Thoracic aorta (tissue), 2 donors: ENCODE results near the gene KCNIP1. TPM values are rescaled to one million over a fixed set of nuclear protein-coding genes. Genes with fewer than 3 reads are reported as not detected.

Experiments used
- ATAC-seq: fragments of 150-250 bp; one replicate; pipeline ENCODE4 v1.8.0; 2017; ENCODE audit warnings: low read depth; ENCODE audit not compliant: insufficient number of reproducible peaks, low FRiP score
- DNase-seq: peaks from one replicate; pipeline ENCODE4 v3.0.0-alpha.2; 2020; ENCODE audit warnings: low spot score
- H3K27ac ChIP-seq, 2 donors: fragments of 200-600 bp; sonication (generic); 1 replicate in 1 of 2; 2 replicates in 1 of 2; pipeline ENCODE4 v1.5.1; 2016; ENCODE audit warnings: mild to moderate bottlenecking in 2 of 2, moderate library complexity in 2 of 2
- H3K27me3 ChIP-seq: fragments of 200-600 bp; sonication (generic); replicated peaks from 2 replicates; pipeline ENCODE4 v1.6.0; 2016; ENCODE audit warnings: mild to moderate bottlenecking; ENCODE audit not compliant: insufficient read depth
- H3K36me3 ChIP-seq: fragments of 200-600 bp; sonication (generic); one replicate; pipeline ENCODE4 v1.5.1; 2016
- H3K4me1 ChIP-seq, 2 donors: fragments of 200-600 bp; sonication (generic); 1 replicate in 1 of 2; 2 replicates in 1 of 2; pipeline versions ENCODE4 v1.5.1 to v1.6.0; 2016; ENCODE audit warnings: low read depth in 2 of 2, mild to moderate bottlenecking in 1 of 2; ENCODE audit not compliant: control insufficient read depth in 1 of 2
- H3K4me3 ChIP-seq: fragments of 200-600 bp; sonication (generic); 2 replicates; pipeline ENCODE4 v1.5.1; 2016; ENCODE audit warnings: mild to moderate bottlenecking
- H3K9me3 ChIP-seq: fragments of 200-600 bp; sonication (generic); 2 replicates; pipeline ENCODE4 v1.5.1; 2016
- total RNA-seq, 2 donors: library from RNA; depleted of rRNA; stranded (reverse); fragments of >200 nt; gene quantifications; one replicate each; pipeline versions ENCODE4 v1.1.0 to v1.2.3, GENCODE V29; 2016
- TF ChIP-seq, protein P1 (sequence below): fragments of 200-600 bp; sonication (generic); IDR thresholded peaks from one replicate; pipeline ENCODE4 v1.5.1; 2019; ENCODE audit warnings: antibody characterized with exemption

Gene KCNIP1
- total RNA-seq, 2 donors from 2014 or later, result not detected

DNA sequence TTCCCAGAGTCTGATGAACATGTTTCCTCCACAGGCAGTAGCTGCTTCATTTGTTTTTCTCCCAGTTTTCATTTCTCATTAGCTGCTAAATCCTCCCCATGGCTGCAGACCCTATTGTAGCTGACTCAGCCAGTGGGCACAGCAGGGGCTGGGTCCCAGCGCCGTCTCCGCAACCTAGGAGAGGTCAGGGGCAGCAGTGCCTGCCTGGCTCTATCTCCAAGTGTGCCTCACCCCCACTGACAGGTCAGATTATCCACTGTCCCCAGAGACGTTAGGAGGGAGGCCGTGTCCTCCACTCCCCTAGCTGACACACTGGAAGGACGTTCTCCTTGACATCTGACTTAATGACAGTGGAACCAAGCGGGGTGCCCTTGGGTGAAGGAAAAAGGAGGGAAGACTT, 31.1 kb downstream of the KCNIP1 start:
- H3K4me1 ChIP-seq, result no peaks in the 10 kb centered on the region
- no peak overlapping the region for H3K27ac ChIP-seq
- no peaks in the 10 kb centered on the region for H3K27me3 ChIP-seq
- DNase-seq (no peak), ATAC-seq (no peak)
- TF ChIP-seq, protein P1, sequence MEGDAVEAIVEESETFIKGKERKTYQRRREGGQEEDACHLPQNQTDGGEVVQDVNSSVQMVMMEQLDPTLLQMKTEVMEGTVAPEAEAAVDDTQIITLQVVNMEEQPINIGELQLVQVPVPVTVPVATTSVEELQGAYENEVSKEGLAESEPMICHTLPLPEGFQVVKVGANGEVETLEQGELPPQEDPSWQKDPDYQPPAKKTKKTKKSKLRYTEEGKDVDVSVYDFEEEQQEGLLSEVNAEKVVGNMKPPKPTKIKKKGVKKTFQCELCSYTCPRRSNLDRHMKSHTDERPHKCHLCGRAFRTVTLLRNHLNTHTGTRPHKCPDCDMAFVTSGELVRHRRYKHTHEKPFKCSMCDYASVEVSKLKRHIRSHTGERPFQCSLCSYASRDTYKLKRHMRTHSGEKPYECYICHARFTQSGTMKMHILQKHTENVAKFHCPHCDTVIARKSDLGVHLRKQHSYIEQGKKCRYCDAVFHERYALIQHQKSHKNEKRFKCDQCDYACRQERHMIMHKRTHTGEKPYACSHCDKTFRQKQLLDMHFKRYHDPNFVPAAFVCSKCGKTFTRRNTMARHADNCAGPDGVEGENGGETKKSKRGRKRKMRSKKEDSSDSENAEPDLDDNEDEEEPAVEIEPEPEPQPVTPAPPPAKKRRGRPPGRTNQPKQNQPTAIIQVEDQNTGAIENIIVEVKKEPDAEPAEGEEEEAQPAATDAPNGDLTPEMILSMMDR, result no peak
- no peaks in the 10 kb centered on the region for H3K36me3 ChIP-seq
- no peaks in the 10 kb centered on the region for H3K9me3 ChIP-seq
- H3K4me3 ChIP-seq, result no peak overlapping the region

DNA sequence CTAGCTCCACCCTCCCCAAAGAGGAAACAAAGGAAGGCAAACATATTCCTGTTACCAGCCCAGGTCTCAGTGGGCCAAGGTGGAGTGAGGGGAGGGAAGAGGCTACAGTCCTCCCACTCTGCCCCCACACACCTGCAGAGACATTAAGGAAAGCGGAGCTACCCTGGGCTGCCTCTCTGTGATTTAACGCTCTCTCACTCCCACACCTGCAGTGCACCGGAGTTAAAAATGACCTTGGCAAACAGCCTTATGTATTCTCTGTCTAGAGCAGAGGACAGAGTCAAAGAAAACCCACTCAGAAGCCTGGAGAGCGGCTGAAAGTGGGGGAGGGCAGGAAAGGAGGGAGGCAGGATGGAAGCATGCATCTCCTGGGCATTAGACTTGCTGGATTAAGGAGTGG, 32.7 kb downstream of the KCNIP1 start:
- Histone ChIP-seq H3K4me3 (no peak overlapping the region), H3K36me3 (no peaks in the 10 kb centered on the region), H3K9me3 (no peaks in the 10 kb centered on the region), H3K27me3 (no peaks in the 10 kb centered on the region), H3K27ac (no peak overlapping the region), H3K4me1 (no peaks in the 10 kb centered on the region)
- ATAC-seq (no peak), DNase-seq (no peak)
- TF ChIP-seq, protein P1, result no peak

DNA sequence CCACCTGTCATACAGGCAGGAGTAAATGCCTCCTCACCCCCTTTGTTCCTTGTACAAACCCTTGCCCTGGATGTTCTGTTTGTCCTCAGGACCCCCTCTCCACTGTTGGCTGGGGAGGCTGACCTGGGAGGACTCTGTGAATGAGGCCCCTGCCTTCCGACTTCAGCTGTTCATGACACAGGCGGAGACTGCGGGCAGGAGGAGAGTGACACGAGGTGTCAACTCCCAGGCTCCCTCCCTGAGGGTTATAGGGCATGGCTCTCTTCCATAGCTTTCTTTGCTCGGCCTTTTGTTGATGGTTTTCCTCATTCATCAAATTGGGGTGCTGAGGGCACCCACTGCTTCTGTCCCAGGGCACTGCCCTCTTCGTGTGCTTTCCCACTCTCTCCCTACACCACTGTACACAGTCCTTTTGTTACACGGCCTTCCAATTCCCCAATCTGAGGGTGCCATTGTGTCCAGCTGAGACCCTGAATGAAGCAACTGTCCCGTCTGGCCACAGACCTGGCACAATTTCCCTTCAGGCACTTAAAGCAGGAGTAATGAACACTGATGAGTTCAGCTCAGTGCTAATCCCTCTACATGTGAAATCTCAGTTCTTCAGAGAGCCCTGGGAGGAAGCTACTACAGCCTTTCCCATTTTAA, 33.8 kb downstream of the KCNIP1 start:
- DNase-seq (no peak), ATAC-seq (no peak)
- Histone ChIP-seq H3K4me1 (no peaks in the 10 kb centered on the region), H3K36me3 (no peaks in the 10 kb centered on the region), H3K9me3 (no peaks in the 10 kb centered on the region), H3K27me3 (no peaks in the 10 kb centered on the region), H3K4me3 (no peak overlapping the region), H3K27ac (no peak overlapping the region)
- TF ChIP-seq, protein P1, result no peak

DNA sequence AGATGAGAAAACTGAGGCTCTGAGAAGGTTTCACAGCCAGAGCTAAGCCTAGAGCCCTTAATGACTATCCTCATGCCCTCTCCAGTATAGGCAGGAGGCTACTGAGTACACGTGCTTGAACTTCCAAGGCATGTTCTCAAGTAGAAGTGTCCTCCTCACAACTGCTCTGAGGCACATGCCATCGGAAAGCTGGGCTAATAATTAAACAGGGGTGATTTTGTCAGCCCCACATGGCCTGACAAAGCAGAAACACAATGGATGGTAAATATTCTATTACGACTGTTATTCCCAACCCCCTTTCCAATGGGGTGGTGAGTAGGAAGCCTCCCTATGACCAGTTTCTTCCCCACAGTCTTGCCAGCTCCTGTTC, 34.3 kb downstream of the KCNIP1 start:
- no peaks in the 10 kb centered on the region for H3K4me1 ChIP-seq
- no peaks in the 10 kb centered on the region for H3K36me3 ChIP-seq
- H3K4me3 ChIP-seq, result no peak overlapping the region
- TF ChIP-seq, protein P1, result no peak
- no peak for DNase-seq
- no peaks in the 10 kb centered on the region for H3K9me3 ChIP-seq
- H3K27ac ChIP-seq, result no peak overlapping the region
- ATAC-seq, result no peak
- H3K27me3 ChIP-seq, result no peaks in the 10 kb centered on the region

DNA sequence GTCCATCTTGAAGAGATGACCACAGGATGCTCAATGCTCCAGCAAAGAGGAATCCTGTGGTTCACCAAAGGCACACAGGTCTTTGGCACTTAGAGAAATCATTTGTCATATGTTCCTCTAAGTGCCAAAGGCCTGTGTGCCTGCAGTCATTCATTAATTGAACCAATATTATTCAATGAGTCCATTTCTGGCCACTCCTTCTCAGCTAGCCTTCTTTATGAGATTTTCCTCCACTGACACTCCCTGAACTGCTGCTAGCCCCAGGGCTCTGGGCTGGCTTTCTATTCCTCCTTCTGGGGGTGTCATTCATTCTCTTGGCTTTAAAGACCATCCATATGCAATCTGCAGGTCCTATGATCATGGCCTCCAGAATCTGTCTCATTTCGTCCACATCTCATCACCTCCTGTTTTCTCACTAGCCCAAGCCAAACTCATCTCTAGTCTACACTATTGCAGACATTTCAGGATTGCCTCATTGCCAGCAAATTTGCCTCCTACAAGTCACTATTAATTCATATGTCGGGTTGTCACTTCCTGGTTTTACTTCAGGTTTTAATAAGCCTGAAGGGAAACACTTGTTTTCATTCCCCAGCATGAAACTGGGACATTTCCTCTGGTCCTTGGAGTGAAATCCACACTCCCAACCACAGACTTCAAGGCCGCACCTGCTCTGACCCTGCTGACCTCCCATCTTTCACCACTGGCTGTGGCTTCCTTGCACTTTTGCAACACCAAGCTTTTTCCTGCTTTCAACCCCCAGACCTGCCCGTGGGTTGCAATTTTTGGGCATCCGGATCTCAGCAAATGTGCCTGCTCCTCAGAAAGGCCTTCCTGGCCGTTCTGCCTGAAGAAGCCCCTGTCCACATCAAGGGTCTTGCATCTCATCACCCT, 35.1 kb downstream of the KCNIP1 start:
- Histone ChIP-seq H3K9me3 (no peaks in the 10 kb centered on the region), H3K4me3 (no peak overlapping the region), H3K4me1 (no peaks in the 10 kb centered on the region), H3K27ac (no peak overlapping the region), H3K36me3 (no peaks in the 10 kb centered on the region), H3K27me3 (no peaks in the 10 kb centered on the region)
- TF ChIP-seq, protein P1, result no peak
- no peak for DNase-seq
- no peak for ATAC-seq
